Measurements from ENCODE around the gene GAGE12F. TPM values are rescaled to one million over a fixed set of nuclear protein-coding genes. Genes with fewer than 3 reads are reported as not detected.
"Not testable (repeated sequence)": the region's sequence is repeated elsewhere in the genome, so short reads cannot be mapped to it uniquely, and the experiment has no call there.

Gene GAGE12F
- total and polyA plus RNA-seq, 9 donors, result not detected

DNA sequence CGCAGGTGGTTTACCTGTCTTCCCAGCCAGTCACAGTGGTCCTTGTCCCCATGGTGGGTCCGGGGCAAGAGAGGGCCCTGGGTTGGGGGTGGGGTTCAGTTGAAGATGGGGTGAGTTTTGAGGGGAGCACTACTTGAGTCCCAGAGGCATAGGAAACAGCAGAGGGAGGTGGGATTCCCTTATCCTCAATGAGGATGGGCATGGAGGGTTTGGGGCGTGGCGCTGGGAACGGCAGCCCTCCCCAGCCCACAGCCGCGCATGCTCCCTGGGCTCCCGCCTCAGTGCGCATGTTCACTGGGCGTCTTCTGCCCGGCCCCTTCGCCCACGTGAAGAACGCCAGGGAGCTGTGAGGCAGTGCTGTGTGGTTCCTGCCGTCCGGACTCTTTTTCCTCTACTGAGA is 38.1 kb downstream of the GAGE12F start, which contains the start of gene GAGE1:
Gene GAGE1, plus strand, starts transcription at position 301 of the 400 bp plus-strand sequence. CDS start 1,155 bp downstream, outside the sequence.
- WGBS, 3 donors, result no CpG with 5 or more reads among the region's 16 CpGs

GRCh38 chrX:49610718-49611310 is 50.2 kb downstream of the GAGE12F start:
- WGBS, 3 donors, result 23 to 43% (median 25%) methylated on average over 7 of the region's 7 CpGs
- no peaks in the 10 kb centered on the region for H3K4me1 ChIP-seq (ENCODE audit: insufficient read depth)
- no peak overlapping the region for H3K27ac ChIP-seq
- H3K9me3 ChIP-seq, result no peaks in the 10 kb centered on the region
- DNase-seq, result no peak
- intact Hi-C loops (cut with DNase I), result no loop called here
- H3K27me3 ChIP-seq, result no peaks in the 10 kb centered on the region
- no peaks in the 10 kb centered on the region for H3K36me3 ChIP-seq
- no peak overlapping the region for H3K4me3 ChIP-seq
- TF ChIP-seq, protein P1, sequence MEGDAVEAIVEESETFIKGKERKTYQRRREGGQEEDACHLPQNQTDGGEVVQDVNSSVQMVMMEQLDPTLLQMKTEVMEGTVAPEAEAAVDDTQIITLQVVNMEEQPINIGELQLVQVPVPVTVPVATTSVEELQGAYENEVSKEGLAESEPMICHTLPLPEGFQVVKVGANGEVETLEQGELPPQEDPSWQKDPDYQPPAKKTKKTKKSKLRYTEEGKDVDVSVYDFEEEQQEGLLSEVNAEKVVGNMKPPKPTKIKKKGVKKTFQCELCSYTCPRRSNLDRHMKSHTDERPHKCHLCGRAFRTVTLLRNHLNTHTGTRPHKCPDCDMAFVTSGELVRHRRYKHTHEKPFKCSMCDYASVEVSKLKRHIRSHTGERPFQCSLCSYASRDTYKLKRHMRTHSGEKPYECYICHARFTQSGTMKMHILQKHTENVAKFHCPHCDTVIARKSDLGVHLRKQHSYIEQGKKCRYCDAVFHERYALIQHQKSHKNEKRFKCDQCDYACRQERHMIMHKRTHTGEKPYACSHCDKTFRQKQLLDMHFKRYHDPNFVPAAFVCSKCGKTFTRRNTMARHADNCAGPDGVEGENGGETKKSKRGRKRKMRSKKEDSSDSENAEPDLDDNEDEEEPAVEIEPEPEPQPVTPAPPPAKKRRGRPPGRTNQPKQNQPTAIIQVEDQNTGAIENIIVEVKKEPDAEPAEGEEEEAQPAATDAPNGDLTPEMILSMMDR (IDR thresholded peaks at IDR 0.05), result no peak
- no peak for TF ChIP-seq POLR2A (IDR thresholded peaks at IDR 0.05)
- TF ChIP-seq EP300 (IDR thresholded peaks at IDR 0.05), result no peak

More for the DNA sequence above, 38.1 kb downstream of the GAGE12F start, which contains the start of gene GAGE1:
- H3K4me1 ChIP-seq (ENCODE audit: insufficient read depth); DNase-seq; H3K9me3 ChIP-seq; H3K4me3 ChIP-seq; H3K36me3 ChIP-seq; H3K27ac ChIP-seq; H3K27me3 ChIP-seq; intact Hi-C loops (cut with DNase I): not testable (repeated sequence)

Small RNA genes lying within 50 kb of the gene (small RNA-seq; reads per million reads assigned to genes)
- not detected for gene GAGE12B

Other genes starting within 250 kb of the GAGE12F start
- gene GAGE12J, start 238.8 kb upstream of the GAGE12F start, total RNA-seq, result not detected
- gene GAGE12J, start 238.8 kb upstream of the GAGE12F start, polyA plus RNA-seq, result not detected
- under 1 TPM in 1 of 7 donors, not detected in 6; 0.69 TPM for gene GAGE13, start 229.3 kb upstream of the GAGE12F start, total RNA-seq
- gene GAGE13, start 229.3 kb upstream of the GAGE12F start, polyA plus RNA-seq, result not detected
- gene GAGE12C, start 28.7 kb upstream of the GAGE12F start, total RNA-seq, result not detected
- not detected for gene GAGE12C, start 28.7 kb upstream of the GAGE12F start, polyA plus RNA-seq
- not detected for gene GAGE12D, start 19.1 kb upstream of the GAGE12F start, total RNA-seq
- gene GAGE12D, start 19.1 kb upstream of the GAGE12F start, polyA plus RNA-seq, result not detected
- gene GAGE12E, start 9.6 kb upstream of the GAGE12F start, total RNA-seq, result not detected
- gene GAGE12E, start 9.6 kb upstream of the GAGE12F start, polyA plus RNA-seq, result not detected
- not detected for gene GAGE12G, start 9.6 kb downstream of the GAGE12F start, total RNA-seq
- not detected for gene GAGE12G, start 9.6 kb downstream of the GAGE12F start, polyA plus RNA-seq
- not detected for gene GAGE12H, start 19.1 kb downstream of the GAGE12F start, total RNA-seq
- gene GAGE12H, start 19.1 kb downstream of the GAGE12F start, polyA plus RNA-seq, result not detected
- gene GAGE2A, start 28.7 kb downstream of the GAGE12F start, total RNA-seq, result not detected
- not detected for gene GAGE2A, start 28.7 kb downstream of the GAGE12F start, polyA plus RNA-seq
- 1 to 10 TPM in 1 of 7 donors, not detected in 6; 1.0 TPM for gene GAGE1, start 38.2 kb downstream of the GAGE12F start, total RNA-seq
- not detected for gene GAGE1, start 38.2 kb downstream of the GAGE12F start, polyA plus RNA-seq
- gene PAGE1, start 135.1 kb downstream of the GAGE12F start, total RNA-seq, result not detected
- gene PAGE1, start 135.1 kb downstream of the GAGE12F start, polyA plus RNA-seq, result not detected